ENCODE measurements around the gene HOXB7.

DNA sequence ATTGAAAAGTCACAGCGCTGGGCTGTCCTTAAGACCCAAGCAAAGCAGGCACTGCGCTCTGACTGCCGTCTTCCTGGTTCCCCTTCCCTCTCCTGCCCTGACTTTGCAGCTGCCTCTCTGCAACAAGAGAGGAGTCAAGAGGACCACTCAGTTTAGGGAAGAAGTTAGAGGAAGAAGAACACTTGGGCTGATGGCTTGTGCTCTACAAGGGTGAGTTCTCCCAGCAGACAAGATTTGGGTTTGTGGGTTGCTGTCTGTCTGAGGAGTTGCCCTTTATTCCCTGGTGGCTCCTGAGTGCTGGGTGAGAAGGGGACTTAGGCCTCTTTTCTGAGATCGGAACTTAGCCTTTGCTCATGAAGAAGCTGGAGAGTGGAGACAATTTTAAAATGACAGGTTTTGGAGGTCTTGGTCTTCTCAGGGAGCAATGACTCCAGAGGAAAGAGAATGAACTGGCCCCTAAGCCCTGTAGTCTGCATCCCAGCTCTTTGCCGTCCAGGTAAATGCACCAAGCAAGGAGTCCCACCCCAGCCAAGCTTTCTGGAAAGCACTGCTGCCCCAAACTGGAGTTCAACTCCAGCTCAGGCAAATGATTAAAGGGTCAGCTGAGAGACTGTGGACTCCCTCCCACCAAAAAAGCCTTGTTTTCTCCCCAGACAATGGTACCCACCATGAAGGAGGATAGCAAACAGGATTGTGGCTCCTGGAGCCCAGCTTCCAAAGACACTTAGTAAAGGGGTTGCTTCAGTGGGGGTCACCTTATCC is 18.0 kb upstream of the HOXB7 start:
- TF ChIP-seq EZH2 (conservative IDR thresholded peaks at IDR 0.05; ENCODE audit: low read depth, low read length) (no peak), EHMT2 (IDR thresholded peaks at IDR 0.05; ENCODE audit: borderline replicate concordance, low read depth, low read length) (no peak), ZFP1 (CRISPR knock-in tag; IDR thresholded peaks at IDR 0.05) (no peak), SP1 (IDR thresholded peaks at IDR 0.05) (no peak), SP1 (CRISPR knock-in tag; IDR thresholded peaks at IDR 0.05) (no peak), FOXM1 (CRISPR knock-in tag; IDR thresholded peaks at IDR 0.05) (no peak), JUNB (CRISPR knock-in tag; IDR thresholded peaks at IDR 0.05; ENCODE audit: borderline replicate concordance) (no peak), ZMYM2 (CRISPR knock-in tag; IDR thresholded peaks at IDR 0.05) (no peak), PHF20 (CRISPR knock-in tag; IDR thresholded peaks at IDR 0.05) (no peak), BRCA1 (CRISPR knock-in tag; IDR thresholded peaks at IDR 0.05) (no peak), ZBTB7A (CRISPR knock-in tag; IDR thresholded peaks at IDR 0.05) (no peak)
- TF ChIP-seq, protein P1, sequence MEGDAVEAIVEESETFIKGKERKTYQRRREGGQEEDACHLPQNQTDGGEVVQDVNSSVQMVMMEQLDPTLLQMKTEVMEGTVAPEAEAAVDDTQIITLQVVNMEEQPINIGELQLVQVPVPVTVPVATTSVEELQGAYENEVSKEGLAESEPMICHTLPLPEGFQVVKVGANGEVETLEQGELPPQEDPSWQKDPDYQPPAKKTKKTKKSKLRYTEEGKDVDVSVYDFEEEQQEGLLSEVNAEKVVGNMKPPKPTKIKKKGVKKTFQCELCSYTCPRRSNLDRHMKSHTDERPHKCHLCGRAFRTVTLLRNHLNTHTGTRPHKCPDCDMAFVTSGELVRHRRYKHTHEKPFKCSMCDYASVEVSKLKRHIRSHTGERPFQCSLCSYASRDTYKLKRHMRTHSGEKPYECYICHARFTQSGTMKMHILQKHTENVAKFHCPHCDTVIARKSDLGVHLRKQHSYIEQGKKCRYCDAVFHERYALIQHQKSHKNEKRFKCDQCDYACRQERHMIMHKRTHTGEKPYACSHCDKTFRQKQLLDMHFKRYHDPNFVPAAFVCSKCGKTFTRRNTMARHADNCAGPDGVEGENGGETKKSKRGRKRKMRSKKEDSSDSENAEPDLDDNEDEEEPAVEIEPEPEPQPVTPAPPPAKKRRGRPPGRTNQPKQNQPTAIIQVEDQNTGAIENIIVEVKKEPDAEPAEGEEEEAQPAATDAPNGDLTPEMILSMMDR (CRISPR knock-in tag; IDR thresholded peaks at IDR 0.05): no peak
- TF ChIP-seq, protein P2, sequence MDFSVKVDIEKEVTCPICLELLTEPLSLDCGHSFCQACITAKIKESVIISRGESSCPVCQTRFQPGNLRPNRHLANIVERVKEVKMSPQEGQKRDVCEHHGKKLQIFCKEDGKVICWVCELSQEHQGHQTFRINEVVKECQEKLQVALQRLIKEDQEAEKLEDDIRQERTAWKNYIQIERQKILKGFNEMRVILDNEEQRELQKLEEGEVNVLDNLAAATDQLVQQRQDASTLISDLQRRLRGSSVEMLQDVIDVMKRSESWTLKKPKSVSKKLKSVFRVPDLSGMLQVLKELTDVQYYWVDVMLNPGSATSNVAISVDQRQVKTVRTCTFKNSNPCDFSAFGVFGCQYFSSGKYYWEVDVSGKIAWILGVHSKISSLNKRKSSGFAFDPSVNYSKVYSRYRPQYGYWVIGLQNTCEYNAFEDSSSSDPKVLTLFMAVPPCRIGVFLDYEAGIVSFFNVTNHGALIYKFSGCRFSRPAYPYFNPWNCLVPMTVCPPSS (IDR thresholded peaks at IDR 0.05): no peak

Data from HepG2 (cell line).